Erythroblast (primary cell): ENCODE data around the gene PKM.

ENCODE experiments used
- GATA1 ChIP-seq: IDR thresholded peaks from 2 replicates; pipeline ENCODE4 v1.6.1; 2011; ENCODE audit warnings: low read depth, mild to moderate bottlenecking, control low read depth, low read length, moderate library complexity
- POLR2A ChIP-seq: IDR thresholded peaks from 2 replicates; pipeline ENCODE4 v1.6.1; 2011; ENCODE audit warnings: mild to moderate bottlenecking, low read length

DNA sequence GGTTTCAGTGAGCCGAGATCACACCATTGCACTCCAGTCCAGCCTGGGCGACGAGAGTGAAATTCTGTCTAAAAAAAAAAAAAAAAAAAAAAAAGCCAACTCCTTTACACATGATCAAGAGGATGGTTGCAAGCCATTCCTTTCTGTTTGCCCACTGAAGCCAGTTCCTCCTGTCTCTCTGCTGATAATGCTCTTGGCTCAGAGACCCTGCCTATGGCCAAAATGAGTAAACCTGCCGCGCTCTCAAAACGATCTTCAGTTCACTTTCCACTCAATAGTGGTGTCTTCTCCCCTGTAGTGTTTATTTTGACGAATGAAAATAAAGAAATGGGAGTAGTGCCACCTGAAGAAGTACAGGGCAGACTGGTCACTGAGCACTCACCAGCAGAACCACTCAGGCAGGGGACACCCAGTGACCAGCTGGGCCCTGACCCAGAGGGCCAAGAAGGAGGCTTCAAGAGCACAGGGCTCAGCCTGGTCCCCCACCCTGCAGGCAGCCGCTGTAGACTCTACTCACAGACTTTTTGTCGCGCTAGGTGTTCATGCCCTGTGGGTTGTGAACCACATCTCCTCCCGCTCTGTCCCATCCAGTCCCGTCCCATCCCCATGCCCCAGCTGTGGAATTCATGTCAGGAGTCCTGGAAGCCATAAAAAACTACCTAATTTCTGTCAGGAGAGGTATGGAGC is 57.0 kb downstream of the PKM start:
- TF ChIP-seq POLR2A, result no peak
- no peak for TF ChIP-seq GATA1
